Measurements from ENCODE around the gene KRT71.

GRCh38 chr12:52519387-52519703 is 33.6 kb downstream of the KRT71 start:
- TF ChIP-seq CTCF (IDR thresholded peaks at IDR 0.05) (no peak), POLR2A (IDR thresholded peaks at IDR 0.05) (no peak)
